GM18502 (cell line): ENCODE measurements around the gene SFTA2.
A peak's percentile ranks its signal among the peaks of the same experiment; 100 is the strongest.
"Not testable (repeated sequence)": the region's sequence is repeated elsewhere in the genome, so short reads cannot be mapped to it uniquely, and the experiment has no call there.

ENCODE experiments used
- ATAC-seq: cut with Tn5 transposase; IDR thresholded peaks from one replicate; pipeline ENCODE4 v1.9.1; 2021; ENCODE audit warnings: mild to moderate bottlenecking; ENCODE audit not compliant: unreplicated experiment, poor library complexity

Gene SFTA2

GRCh38 chr6:30931969-30932645 lies at the start of gene SFTA2:
Gene SFTA2, minus strand, starts transcription at chr6:30932170. Its CDS starts 74 bp downstream, at chr6:30932096.
- ATAC-seq: no peak

GRCh38 chr6:30979690-30980089 lies 47.7 kb upstream of the SFTA2 start:
- ATAC-seq: no peak

- no peak for ATAC-seq
These were observed 47.2 kb upstream of the SFTA2 start for GRCh38 chr6:30979141-30979540.

- ATAC-seq: no peak
These were observed 42.7 kb upstream of the SFTA2 start for GRCh38 chr6:30974490-30975252.

GRCh38 chr6:30972816-30973215 lies 40.8 kb upstream of the SFTA2 start:
- no peak for ATAC-seq

GRCh38 chr6:30970946-30971345 lies 39.0 kb upstream of the SFTA2 start:
- ATAC-seq: no peak

GRCh38 chr6:30969171-30969570 lies 37.2 kb upstream of the SFTA2 start:
- not testable (repeated sequence) for ATAC-seq

- no peak for ATAC-seq
These were observed 34.2 kb upstream of the SFTA2 start for GRCh38 chr6:30966154-30966553.

GRCh38 chr6:30965140-30965601 lies 33.2 kb upstream of the SFTA2 start:
- no peak for ATAC-seq

GRCh38 chr6:30964075-30964474 lies 32.1 kb upstream of the SFTA2 start:
- no peak for ATAC-seq

GRCh38 chr6:30963641-30964040 lies 31.7 kb upstream of the SFTA2 start:
- no peak for ATAC-seq

- no peak for ATAC-seq
These were observed 30.7 kb upstream of the SFTA2 start for GRCh38 chr6:30962716-30963115.

- no peak for ATAC-seq
These were observed 29.1 kb upstream of the SFTA2 start for GRCh38 chr6:30960907-30961673.

- no peak for ATAC-seq
These were observed 25.7 kb upstream of the SFTA2 start for GRCh38 chr6:30957716-30958115.

- ATAC-seq: peak; percentile 77
These were observed 23.5 kb upstream of the SFTA2 start for GRCh38 chr6:30955367-30956042.

- ATAC-seq: no peak
These were observed 22.8 kb upstream of the SFTA2 start for GRCh38 chr6:30954631-30955366.

- ATAC-seq: no peak
These were observed 20.0 kb upstream of the SFTA2 start for GRCh38 chr6:30951907-30952469.

- ATAC-seq: no peak
These were observed 16.8 kb upstream of the SFTA2 start for GRCh38 chr6:30948811-30949210.

- no peak for ATAC-seq
These were observed 15.3 kb upstream of the SFTA2 start for GRCh38 chr6:30947231-30947630.
